NK-92 (cell line): Measurements from ENCODE around the gene MYO1F.
A peak's percentile ranks its signal among the peaks of the same experiment; 100 is the strongest.
"Not testable (repeated sequence)": the region's sequence is repeated elsewhere in the genome, so short reads cannot be mapped to it uniquely, and the experiment has no call there.

ENCODE experiments used
- DNase-seq: peaks from one replicate; lab custom pipeline; 2025; ENCODE audit not compliant: unreplicated experiment; lab: John Stamatoyannopoulos, UW

The MYO1F gene

GRCh38 chr19:8519388-8519787, 57.9 kb downstream of the MYO1F start:
- DNase-seq, result no peak

GRCh38 chr19:8518536-8518935, 58.7 kb downstream of the MYO1F start:
- no peak for DNase-seq

- no peak for DNase-seq
Observed at GRCh38 chr19:8517551-8518442, 59.4 kb downstream of the MYO1F start.

- no peak for DNase-seq
Observed at GRCh38 chr19:8515317-8515716, 61.9 kb downstream of the MYO1F start.

- not testable (repeated sequence) for DNase-seq
Observed at GRCh38 chr19:8514505-8515009, 62.7 kb downstream of the MYO1F start.

- peak; percentile 70 for DNase-seq
Observed at GRCh38 chr19:8513687-8514504, 63.3 kb downstream of the MYO1F start, which contains the start of gene ZNF414. Gene ZNF414, minus strand, starts transcription at chr19:8514167. Its CDS starts 121 bp downstream, at chr19:8514046.

- no peak for DNase-seq
Observed at GRCh38 chr19:8513036-8513686, 64.1 kb downstream of the MYO1F start.

GRCh38 chr19:8512115-8512967, 64.9 kb downstream of the MYO1F start:
- DNase-seq, result no peak

GRCh38 chr19:8511573-8512101, 65.6 kb downstream of the MYO1F start:
- no peak for DNase-seq

GRCh38 chr19:8510589-8511115, 66.6 kb downstream of the MYO1F start:
- DNase-seq, result no peak

GRCh38 chr19:8506402-8506957, 70.8 kb downstream of the MYO1F start:
- no peak for DNase-seq

GRCh38 chr19:8505680-8506401, 71.4 kb downstream of the MYO1F start:
- no peak for DNase-seq

- no peak for DNase-seq
Observed at GRCh38 chr19:8504919-8505318, 72.3 kb downstream of the MYO1F start.

- no peak for DNase-seq
Observed at GRCh38 chr19:8504171-8504570, 73.1 kb downstream of the MYO1F start.

GRCh38 chr19:8503510-8503909, 73.7 kb downstream of the MYO1F start:
- DNase-seq, result no peak

- DNase-seq, result no peak
Observed at GRCh38 chr19:8501981-8502380, 75.3 kb downstream of the MYO1F start.

- DNase-seq, result no peak
Observed at GRCh38 chr19:8501516-8501915, 75.7 kb downstream of the MYO1F start.

GRCh38 chr19:8500158-8500557, 77.1 kb downstream of the MYO1F start:
- DNase-seq, result no peak
